MM.1S (cell line): ENCODE measurements around the gene MSL3.

Experiments
- DNase-seq: peaks from one replicate; pipeline ENCODE4 v3.0.0-alpha.2; 2015
- H2AFZ ChIP-seq: fragments of 300-600 bp; sonication (generic); 2 replicates; pipeline ENCODE4 v1.6.0; 2016; ENCODE audit warnings: antibody characterized with exemption, low read length
- H3F3A ChIP-seq: fragments of 300-600 bp; sonication (generic); 2 replicates; pipeline ENCODE4 v1.6.1; 2016; ENCODE audit warnings: mild to moderate bottlenecking, antibody characterized with exemption, low read length, moderate library complexity, mixed read lengths; ENCODE audit not compliant: insufficient read depth
- H3K27ac ChIP-seq: fragments of 300-600 bp; sonication (generic); 2 replicates; pipeline ENCODE4 v1.5.1; 2016; ENCODE audit warnings: mild to moderate bottlenecking, low read length
- H3K27me3 ChIP-seq: fragments of 300-600 bp; sonication (generic); replicated peaks from 2 replicates; pipeline ENCODE4 v1.6.0; 2016; ENCODE audit warnings: low read length; ENCODE audit not compliant: insufficient read depth
- H3K36me3 ChIP-seq: fragments of 300-600 bp; sonication (generic); replicated peaks from 2 replicates; pipeline ENCODE4 v1.6.1; 2016; ENCODE audit warnings: mild to moderate bottlenecking, low read length, mixed read lengths; ENCODE audit not compliant: insufficient read depth
- H3K4me1 ChIP-seq: fragments of 300-600 bp; sonication (generic); 2 replicates; pipeline ENCODE4 v1.6.1; 2016; ENCODE audit warnings: low read length, mixed read lengths
- H3K4me2 ChIP-seq: fragments of 300-600 bp; sonication (generic); 2 replicates; pipeline ENCODE4 v1.6.0; 2016; ENCODE audit warnings: low read depth, low read length
- H3K4me3 ChIP-seq: fragments of 300-600 bp; sonication (generic); 2 replicates; pipeline ENCODE4 v1.5.1; 2016; ENCODE audit warnings: low read length, mixed read lengths
- H3K79me2 ChIP-seq: fragments of 300-600 bp; sonication (generic); 2 replicates; pipeline ENCODE4 v1.6.1; 2016; ENCODE audit warnings: mixed run types, low read length, mixed read lengths
- H3K9ac ChIP-seq: fragments of 300-600 bp; sonication (generic); 2 replicates; pipeline ENCODE4 v1.6.1; 2016; ENCODE audit warnings: low read length, mixed read lengths
- H3K9me2 ChIP-seq: fragments of 300-600 bp; sonication (generic); replicated peaks from 2 replicates; pipeline ENCODE4 v1.6.1; 2016; ENCODE audit warnings: mild to moderate bottlenecking, low read length, mixed read lengths; ENCODE audit not compliant: insufficient read depth
- H3K9me3 ChIP-seq: fragments of 300-600 bp; sonication (generic); replicated peaks from 2 replicates; pipeline ENCODE4 v1.6.1; 2016; ENCODE audit warnings: mild to moderate bottlenecking, low read length, mixed read lengths; ENCODE audit not compliant: insufficient read depth
- H4K20me1 ChIP-seq: fragments of 300-600 bp; sonication (generic); 2 replicates; pipeline ENCODE4 v1.6.1; 2016; ENCODE audit warnings: mild to moderate bottlenecking, low read length, moderate library complexity, mixed read lengths; ENCODE audit not compliant: insufficient read depth
- EZH2 ChIP-seq: fragments of 300-600 bp; sonication (generic); optimal IDR thresholded peaks from 2 replicates; pipeline ENCODE3; 2017; ENCODE audit warnings: low read depth, mild to moderate bottlenecking, antibody characterized with exemption, low read length, mixed read lengths
- EZH2phosphoT487 ChIP-seq: fragments of 300-600 bp; sonication (generic); IDR thresholded peaks from 2 replicates; pipeline ENCODE4 v1.6.1; 2018; ENCODE audit warnings: antibody characterized with exemption, low read length
- TF ChIP-seq, protein P1 (sequence below): fragments of 300-600 bp; sonication (generic); IDR thresholded peaks from 2 replicates; pipeline ENCODE4 v1.5.1; 2016; ENCODE audit warnings: antibody characterized with exemption, low read length, mixed read lengths

Gene MSL3

DNA sequence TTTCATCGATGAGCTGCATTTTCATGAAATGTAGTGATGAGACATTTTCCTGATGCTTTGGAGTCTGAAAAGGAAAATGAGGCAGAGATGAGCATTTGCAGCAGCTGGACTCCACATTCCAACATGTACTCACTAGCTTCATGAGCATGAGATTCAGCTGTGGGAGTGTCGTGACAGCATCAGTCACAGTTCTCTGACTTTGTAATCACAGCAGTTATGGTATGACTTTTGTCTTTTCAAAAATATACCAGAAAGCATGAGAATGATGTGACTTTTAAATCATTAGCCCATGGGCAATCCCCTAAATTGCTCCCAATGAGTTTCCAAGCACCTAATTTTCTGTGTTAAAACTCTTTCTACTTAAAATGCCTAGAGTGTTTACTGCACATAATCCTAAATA, 18.3 kb upstream of the MSL3 start:
- no peaks in the 10 kb centered on the region for H3K27me3 ChIP-seq
- no peaks in the 10 kb centered on the region for H3K9me2 ChIP-seq
- TF ChIP-seq EZH2, result no peak
- TF ChIP-seq EZH2phosphoT487, result no peak
- TF ChIP-seq, protein P1, sequence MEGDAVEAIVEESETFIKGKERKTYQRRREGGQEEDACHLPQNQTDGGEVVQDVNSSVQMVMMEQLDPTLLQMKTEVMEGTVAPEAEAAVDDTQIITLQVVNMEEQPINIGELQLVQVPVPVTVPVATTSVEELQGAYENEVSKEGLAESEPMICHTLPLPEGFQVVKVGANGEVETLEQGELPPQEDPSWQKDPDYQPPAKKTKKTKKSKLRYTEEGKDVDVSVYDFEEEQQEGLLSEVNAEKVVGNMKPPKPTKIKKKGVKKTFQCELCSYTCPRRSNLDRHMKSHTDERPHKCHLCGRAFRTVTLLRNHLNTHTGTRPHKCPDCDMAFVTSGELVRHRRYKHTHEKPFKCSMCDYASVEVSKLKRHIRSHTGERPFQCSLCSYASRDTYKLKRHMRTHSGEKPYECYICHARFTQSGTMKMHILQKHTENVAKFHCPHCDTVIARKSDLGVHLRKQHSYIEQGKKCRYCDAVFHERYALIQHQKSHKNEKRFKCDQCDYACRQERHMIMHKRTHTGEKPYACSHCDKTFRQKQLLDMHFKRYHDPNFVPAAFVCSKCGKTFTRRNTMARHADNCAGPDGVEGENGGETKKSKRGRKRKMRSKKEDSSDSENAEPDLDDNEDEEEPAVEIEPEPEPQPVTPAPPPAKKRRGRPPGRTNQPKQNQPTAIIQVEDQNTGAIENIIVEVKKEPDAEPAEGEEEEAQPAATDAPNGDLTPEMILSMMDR, result no peak
- DNase-seq, result no peak
- H3K27ac ChIP-seq, result no peak overlapping the region
- no peaks in the 10 kb centered on the region for H3K4me1 ChIP-seq
- no peak overlapping the region for H3K4me2 ChIP-seq
- H3F3A ChIP-seq, result no peaks in the 10 kb centered on the region
- no peaks in the 10 kb centered on the region for H3K79me2 ChIP-seq
- no peak overlapping the region for H3K9ac ChIP-seq
- no peaks in the 10 kb centered on the region for H4K20me1 ChIP-seq
- H3K4me3 ChIP-seq, result no peak overlapping the region
- no peaks in the 10 kb centered on the region for H3K36me3 ChIP-seq
- no peak overlapping the region for H2AFZ ChIP-seq
- H3K9me3 ChIP-seq, result no peaks in the 10 kb centered on the region

DNA sequence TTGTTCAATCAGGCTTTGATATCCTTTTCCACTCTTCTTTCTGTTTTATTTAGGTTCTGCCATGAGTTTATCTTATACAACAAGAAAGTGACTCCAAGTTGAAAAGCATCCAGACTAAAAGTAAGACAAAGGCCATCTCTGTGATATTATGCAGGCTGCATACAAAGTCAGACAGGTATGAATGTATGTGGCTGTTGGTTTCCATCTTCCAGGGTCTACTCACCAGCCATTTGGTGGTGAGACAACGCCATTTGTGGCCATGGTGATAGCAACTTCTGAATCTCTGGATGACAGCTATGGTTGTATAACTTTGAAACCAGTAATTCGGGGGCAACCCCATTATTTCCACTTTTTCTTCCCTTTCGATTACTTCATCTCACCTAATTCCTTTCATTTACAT, 17.2 kb upstream of the MSL3 start:
- no peak for DNase-seq
- H3K9ac ChIP-seq, result no peak overlapping the region
- H3K27ac ChIP-seq, result no peak overlapping the region
- no peak overlapping the region for H3K4me2 ChIP-seq
- TF ChIP-seq EZH2, result no peak
- TF ChIP-seq, protein P1, result no peak
- TF ChIP-seq EZH2phosphoT487, result no peak
- H3K4me1 ChIP-seq, result no peaks in the 10 kb centered on the region
- H3K9me2 ChIP-seq, result no peaks in the 10 kb centered on the region
- no peak overlapping the region for H3K4me3 ChIP-seq
- no peaks in the 10 kb centered on the region for H3K9me3 ChIP-seq
- no peaks in the 10 kb centered on the region for H3F3A ChIP-seq
- no peak overlapping the region for H2AFZ ChIP-seq
- no peaks in the 10 kb centered on the region for H3K36me3 ChIP-seq
- no peaks in the 10 kb centered on the region for H3K27me3 ChIP-seq
- no peaks in the 10 kb centered on the region for H3K79me2 ChIP-seq
- H4K20me1 ChIP-seq, result no peaks in the 10 kb centered on the region

DNA sequence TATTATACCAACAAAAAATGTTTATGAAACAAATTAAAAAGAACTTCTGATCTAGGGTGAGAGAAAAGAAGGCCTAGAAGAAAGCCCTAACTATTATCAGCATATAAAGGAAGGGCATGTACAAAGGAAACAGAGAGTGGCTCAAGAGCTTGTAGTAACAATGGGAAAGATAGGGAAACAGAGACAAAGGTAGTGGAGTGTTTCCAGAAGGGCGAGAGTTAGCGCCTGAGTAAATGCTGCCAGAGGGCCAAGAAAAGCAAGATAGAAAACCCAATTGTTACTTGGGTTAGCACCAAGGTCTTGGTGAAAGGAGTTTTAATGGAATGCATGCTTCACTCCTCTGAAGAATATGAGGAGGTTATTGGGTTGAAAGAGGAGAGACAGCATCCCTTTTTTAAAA, 16.5 kb upstream of the MSL3 start:
- H3K9me2 ChIP-seq, result no peaks in the 10 kb centered on the region
- H3K4me3 ChIP-seq, result no peak overlapping the region
- H3K27ac ChIP-seq, result no peak overlapping the region
- no peak overlapping the region for H2AFZ ChIP-seq
- H3K36me3 ChIP-seq, result no peaks in the 10 kb centered on the region
- H3K27me3 ChIP-seq, result no peaks in the 10 kb centered on the region
- DNase-seq, result no peak
- H3K4me1 ChIP-seq, result no peaks in the 10 kb centered on the region
- H3F3A ChIP-seq, result no peaks in the 10 kb centered on the region
- no peak overlapping the region for H3K4me2 ChIP-seq
- H3K9ac ChIP-seq, result no peak overlapping the region
- no peaks in the 10 kb centered on the region for H3K9me3 ChIP-seq
- no peaks in the 10 kb centered on the region for H4K20me1 ChIP-seq
- no peaks in the 10 kb centered on the region for H3K79me2 ChIP-seq
- TF ChIP-seq, protein P1, result no peak
- TF ChIP-seq EZH2 (no peak), EZH2phosphoT487 (no peak)

DNA sequence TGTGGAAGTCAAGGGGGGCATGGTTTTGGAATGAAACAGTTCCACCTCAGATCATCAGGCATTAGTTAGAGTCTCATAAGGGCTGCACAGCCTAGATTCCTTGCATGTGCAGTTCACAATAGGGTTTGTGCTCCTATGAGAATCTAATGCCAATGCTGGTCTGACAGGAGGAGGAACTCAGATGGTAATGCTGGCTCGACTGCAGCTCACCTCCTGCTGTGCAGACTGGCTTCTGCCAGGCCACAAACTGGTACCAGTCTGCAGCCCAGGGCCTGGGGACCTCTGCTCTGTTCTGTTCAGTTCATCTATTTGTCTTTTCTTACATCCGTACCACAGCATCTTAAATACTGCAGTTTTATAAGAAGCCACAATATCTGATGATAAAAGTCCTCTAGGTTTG, 12.2 kb upstream of the MSL3 start:
- Histone ChIP-seq H2AFZ (no peak overlapping the region), H4K20me1 (no peaks in the 10 kb centered on the region), H3K4me3 (no peak overlapping the region), H3K4me1 (no peaks in the 10 kb centered on the region), H3K9me3 (no peaks in the 10 kb centered on the region), H3K27me3 (no peaks in the 10 kb centered on the region), H3K9ac (no peak overlapping the region), H3K27ac (no peak overlapping the region), H3K9me2 (no peaks in the 10 kb centered on the region), H3K79me2 (no peaks in the 10 kb centered on the region), H3K4me2 (no peak overlapping the region), H3F3A (no peaks in the 10 kb centered on the region), H3K36me3 (no peaks in the 10 kb centered on the region)
- DNase-seq, result no peak
- no peak for TF ChIP-seq EZH2
- TF ChIP-seq, protein P1, result no peak
- no peak for TF ChIP-seq EZH2phosphoT487
